Measurements from ENCODE around the gene ATRIP. TPM values are rescaled to one million over a fixed set of nuclear protein-coding genes. Genes with fewer than 3 reads are reported as not detected.

Gene ATRIP
- total and polyA plus RNA-seq, 2 donors from 2014 or later = 5.4 to 6.7 TPM

DNA sequence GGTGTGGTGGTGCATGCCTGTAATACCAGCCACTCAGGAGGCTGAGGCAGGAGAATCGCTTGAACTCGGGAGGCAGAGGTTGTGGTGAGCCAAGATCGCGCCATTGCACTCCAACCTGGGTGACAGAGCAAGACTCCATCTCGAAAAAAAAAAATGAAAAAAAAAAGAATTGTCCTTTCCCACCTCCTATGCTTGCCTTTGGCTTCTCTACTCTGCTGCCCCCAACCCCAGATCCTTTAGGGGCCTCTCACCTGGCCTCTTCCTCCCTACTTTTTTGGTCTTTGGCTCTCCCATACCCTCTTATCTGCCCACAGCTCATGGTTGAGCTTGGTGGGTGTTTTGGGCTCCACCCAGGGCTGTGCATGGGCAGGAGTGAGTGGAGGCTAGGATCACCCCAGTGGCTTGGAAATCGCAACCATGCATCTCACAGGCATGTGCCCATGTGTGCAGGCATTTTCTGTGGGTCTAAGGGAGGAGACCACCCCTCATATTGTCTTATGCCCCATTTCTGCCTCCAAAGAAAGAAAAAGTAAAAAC, 59.5 kb downstream of the ATRIP start:
- no peaks in the 10 kb centered on the region for H3K36me3 ChIP-seq (ENCODE audit: control insufficient read depth in 2 of 3, insufficient read depth in 3 of 3, low read length in 3 of 3)
- peak in 1 of 5 donors; percentile 29 for DNase-seq
- no peak for TF ChIP-seq CTCF (IDR thresholded peaks at IDR 0.05; ENCODE audit: borderline replicate concordance, extremely low read depth, insufficient read depth)
- no peaks in the 10 kb centered on the region for H3K9me3 ChIP-seq (ENCODE audit: control insufficient read depth in 2 of 3, insufficient read depth in 1 of 3, low read length in 3 of 3)
- H3K4me1 ChIP-seq (ENCODE audit: control insufficient read depth in 2 of 3, insufficient read depth in 2 of 3, low read depth in 1 of 3, low read length in 3 of 3) = peaks cover 0 to 15% (median 0%) of the 10 kb centered on the region in 3 donors
- H3K4me3 ChIP-seq (ENCODE audit: low read length in 3 of 3) = no peak overlapping the region
- no peak overlapping the region for H3K27ac ChIP-seq (ENCODE audit: low read depth in 2 of 2, low read length in 2 of 2)
- intact Hi-C loops (cut with DNase I) = no loop called here
- no peak for FAIRE-seq
- no peak overlapping the region for H3K9ac ChIP-seq (ENCODE audit: low read length in 3 of 3)
- no peaks in the 10 kb centered on the region for H3K27me3 ChIP-seq (ENCODE audit: control insufficient read depth, insufficient read depth, low read length)

GRCh38 chr3:48507256-48508061, 60.9 kb downstream of the ATRIP start:
- peak; percentile 74 to 81 (median 77) for DNase-seq
- intact Hi-C loops (cut with DNase I) = no loop called here
- peaks cover 0 to 15% (median 0%) of the 10 kb centered on the region in 3 donors for H3K4me1 ChIP-seq (ENCODE audit: control insufficient read depth in 2 of 3, insufficient read depth in 2 of 3, low read depth in 1 of 3, low read length in 3 of 3)
- H3K9me3 ChIP-seq (ENCODE audit: control insufficient read depth in 2 of 3, insufficient read depth in 1 of 3, low read length in 3 of 3) = no peaks in the 10 kb centered on the region
- H3K36me3 ChIP-seq (ENCODE audit: control insufficient read depth in 2 of 3, insufficient read depth in 3 of 3, low read length in 3 of 3) = no peaks in the 10 kb centered on the region
- no peak overlapping the region for H3K4me3 ChIP-seq (ENCODE audit: low read length in 3 of 3)
- FAIRE-seq = no peak
- peak; percentile 58 for TF ChIP-seq CTCF (IDR thresholded peaks at IDR 0.05; ENCODE audit: borderline replicate concordance, extremely low read depth, insufficient read depth)
- H3K9ac ChIP-seq (ENCODE audit: low read length in 3 of 3) = no peak overlapping the region
- no peak overlapping the region for H3K27ac ChIP-seq (ENCODE audit: low read depth in 2 of 2, low read length in 2 of 2)
- no peaks in the 10 kb centered on the region for H3K27me3 ChIP-seq (ENCODE audit: control insufficient read depth, insufficient read depth, low read length)

GRCh38 chr3:48511551-48511950, 65.0 kb downstream of the ATRIP start:
- Histone ChIP-seq H3K4me1 (ENCODE audit: control insufficient read depth in 2 of 3, insufficient read depth in 2 of 3, low read depth in 1 of 3, low read length in 3 of 3) (no peaks in the 10 kb centered on the region), H3K9me3 (ENCODE audit: control insufficient read depth in 2 of 3, insufficient read depth in 1 of 3, low read length in 3 of 3) (no peaks in the 10 kb centered on the region), H3K36me3 (ENCODE audit: control insufficient read depth in 2 of 3, insufficient read depth in 3 of 3, low read length in 3 of 3) (no peaks in the 10 kb centered on the region), H3K27ac (ENCODE audit: low read depth in 2 of 2, low read length in 2 of 2) (no peak overlapping the region), H3K4me3 (ENCODE audit: low read length in 3 of 3) (no peak overlapping the region), H3K27me3 (ENCODE audit: control insufficient read depth, insufficient read depth, low read length) (no peaks in the 10 kb centered on the region), H3K9ac (ENCODE audit: low read length in 3 of 3) (no peak overlapping the region)
- intact Hi-C loops (cut with DNase I) = no loop called here
- TF ChIP-seq CTCF (IDR thresholded peaks at IDR 0.05; ENCODE audit: borderline replicate concordance, extremely low read depth, insufficient read depth) = no peak
- DNase-seq = no peak
- FAIRE-seq = no peak
